ENCODE data around the gene PAGE2.
"Not testable (repeated sequence)": the region's sequence is repeated elsewhere in the genome, so short reads cannot be mapped to it uniquely, and the experiment has no call there.

Gene PAGE2

GRCh38 chrX:55109306-55109705, 20.5 kb downstream of the PAGE2 start:
- no peaks in the 10 kb centered on the region for H3K4me1 Mint-ChIP-seq (ENCODE audit: low read depth)
- H3K4me3 Mint-ChIP-seq: no peak overlapping the region
- H3K9me3 Mint-ChIP-seq: no peaks in the 10 kb centered on the region
- no peaks in the 10 kb centered on the region for H3K36me3 Mint-ChIP-seq (ENCODE audit: low read depth)
- H3K27ac Mint-ChIP-seq: no peak overlapping the region
- no peaks in the 10 kb centered on the region for H3K27me3 Mint-ChIP-seq (ENCODE audit: low read depth)

- Mint-ChIP-seq H3K27me3 (ENCODE audit: low read depth) (no peaks in the 10 kb centered on the region), H3K36me3 (ENCODE audit: low read depth) (no peaks in the 10 kb centered on the region), H3K4me1 (ENCODE audit: low read depth) (no peaks in the 10 kb centered on the region), H3K9me3 (no peaks in the 10 kb centered on the region), H3K4me3 (no peak overlapping the region), H3K27ac (no peak overlapping the region)
These were observed 22.9 kb downstream of the PAGE2 start for GRCh38 chrX:55111578-55112254.

- not testable (repeated sequence) for H3K9me3 Mint-ChIP-seq; H3K4me3 Mint-ChIP-seq; H3K27me3 Mint-ChIP-seq (ENCODE audit: low read depth); H3K36me3 Mint-ChIP-seq (ENCODE audit: low read depth); H3K27ac Mint-ChIP-seq
- peaks cover 17% of the 10 kb centered on the region for H3K4me1 Mint-ChIP-seq (ENCODE audit: low read depth)
These were observed 27.8 kb downstream of the PAGE2 start for GRCh38 chrX:55116589-55116988.

- Mint-ChIP-seq H3K27me3 (ENCODE audit: low read depth) (no peaks in the 10 kb centered on the region), H3K27ac (no peak overlapping the region), H3K4me3 (no peak overlapping the region), H3K36me3 (ENCODE audit: low read depth) (no peaks in the 10 kb centered on the region), H3K4me1 (ENCODE audit: low read depth) (peaks cover 17% of the 10 kb centered on the region), H3K9me3 (no peaks in the 10 kb centered on the region)
These were observed 29.8 kb downstream of the PAGE2 start for GRCh38 chrX:55118574-55118973.

- peaks cover 17% of the 10 kb centered on the region for H3K4me1 Mint-ChIP-seq (ENCODE audit: low read depth)
- no peak overlapping the region for H3K4me3 Mint-ChIP-seq
- H3K27me3 Mint-ChIP-seq (ENCODE audit: low read depth): no peaks in the 10 kb centered on the region
- H3K36me3 Mint-ChIP-seq (ENCODE audit: low read depth): no peaks in the 10 kb centered on the region
- H3K27ac Mint-ChIP-seq: no peak overlapping the region
- no peaks in the 10 kb centered on the region for H3K9me3 Mint-ChIP-seq
These were observed 30.5 kb downstream of the PAGE2 start for GRCh38 chrX:55119271-55119670.

GRCh38 chrX:55119712-55120111, 30.9 kb downstream of the PAGE2 start:
- H3K27me3 Mint-ChIP-seq (ENCODE audit: low read depth): no peaks in the 10 kb centered on the region
- H3K4me3 Mint-ChIP-seq: no peak overlapping the region
- H3K27ac Mint-ChIP-seq: no peak overlapping the region
- H3K9me3 Mint-ChIP-seq: no peaks in the 10 kb centered on the region
- H3K4me1 Mint-ChIP-seq (ENCODE audit: low read depth): peaks cover 17% of the 10 kb centered on the region
- H3K36me3 Mint-ChIP-seq (ENCODE audit: low read depth): no peaks in the 10 kb centered on the region

- H3K9me3 Mint-ChIP-seq: no peaks in the 10 kb centered on the region
- H3K27me3 Mint-ChIP-seq (ENCODE audit: low read depth): no peaks in the 10 kb centered on the region
- no peak overlapping the region for H3K27ac Mint-ChIP-seq
- H3K4me3 Mint-ChIP-seq: no peak overlapping the region
- peaks cover 17% of the 10 kb centered on the region for H3K4me1 Mint-ChIP-seq (ENCODE audit: low read depth)
- H3K36me3 Mint-ChIP-seq (ENCODE audit: low read depth): no peaks in the 10 kb centered on the region
These were observed 32.0 kb downstream of the PAGE2 start for GRCh38 chrX:55120761-55121358.

GRCh38 chrX:55123900-55124299, 35.1 kb downstream of the PAGE2 start:
- Mint-ChIP-seq H3K36me3 (ENCODE audit: low read depth) (no peaks in the 10 kb centered on the region), H3K27ac (no peak overlapping the region), H3K4me3 (no peak overlapping the region), H3K9me3 (no peaks in the 10 kb centered on the region), H3K27me3 (ENCODE audit: low read depth) (no peaks in the 10 kb centered on the region), H3K4me1 (ENCODE audit: low read depth) (peaks cover 11% of the 10 kb centered on the region)

- H3K27me3 Mint-ChIP-seq (ENCODE audit: low read depth): no peaks in the 10 kb centered on the region
- no peak overlapping the region for H3K27ac Mint-ChIP-seq
- no peak overlapping the region for H3K4me3 Mint-ChIP-seq
- H3K9me3 Mint-ChIP-seq: no peaks in the 10 kb centered on the region
- H3K4me1 Mint-ChIP-seq (ENCODE audit: low read depth): no peaks in the 10 kb centered on the region
- no peaks in the 10 kb centered on the region for H3K36me3 Mint-ChIP-seq (ENCODE audit: low read depth)
These were observed 38.9 kb downstream of the PAGE2 start for GRCh38 chrX:55127692-55128091.

GRCh38 chrX:55129361-55129760, 40.5 kb downstream of the PAGE2 start:
- H3K4me1 Mint-ChIP-seq (ENCODE audit: low read depth): no peaks in the 10 kb centered on the region
- H3K27me3 Mint-ChIP-seq (ENCODE audit: low read depth): no peaks in the 10 kb centered on the region
- H3K36me3 Mint-ChIP-seq (ENCODE audit: low read depth): no peaks in the 10 kb centered on the region
- no peaks in the 10 kb centered on the region for H3K9me3 Mint-ChIP-seq
- H3K27ac Mint-ChIP-seq: no peak overlapping the region
- H3K4me3 Mint-ChIP-seq: no peak overlapping the region

GRCh38 chrX:55130481-55130880, 41.7 kb downstream of the PAGE2 start:
- Mint-ChIP-seq H3K4me3 (no peak overlapping the region), H3K4me1 (ENCODE audit: low read depth) (no peaks in the 10 kb centered on the region), H3K27me3 (ENCODE audit: low read depth) (no peaks in the 10 kb centered on the region), H3K9me3 (no peaks in the 10 kb centered on the region), H3K27ac (no peak overlapping the region), H3K36me3 (ENCODE audit: low read depth) (no peaks in the 10 kb centered on the region)

GRCh38 chrX:55132416-55132815, 43.6 kb downstream of the PAGE2 start:
- Mint-ChIP-seq H3K27me3 (ENCODE audit: low read depth) (no peaks in the 10 kb centered on the region), H3K27ac (no peak overlapping the region), H3K36me3 (ENCODE audit: low read depth) (no peaks in the 10 kb centered on the region), H3K4me3 (no peak overlapping the region), H3K4me1 (ENCODE audit: low read depth) (no peaks in the 10 kb centered on the region), H3K9me3 (no peaks in the 10 kb centered on the region)

- Mint-ChIP-seq H3K4me3 (no peak overlapping the region), H3K9me3 (no peaks in the 10 kb centered on the region), H3K36me3 (ENCODE audit: low read depth) (no peaks in the 10 kb centered on the region), H3K4me1 (ENCODE audit: low read depth) (no peaks in the 10 kb centered on the region), H3K27ac (no peak overlapping the region), H3K27me3 (ENCODE audit: low read depth) (no peaks in the 10 kb centered on the region)
These were observed 46.4 kb downstream of the PAGE2 start for GRCh38 chrX:55135171-55135570.

- H3K36me3 Mint-ChIP-seq (ENCODE audit: low read depth); H3K27ac Mint-ChIP-seq; H3K27me3 Mint-ChIP-seq (ENCODE audit: low read depth); H3K4me1 Mint-ChIP-seq (ENCODE audit: low read depth); H3K9me3 Mint-ChIP-seq; H3K4me3 Mint-ChIP-seq: not testable (repeated sequence)
These were observed 52.0 kb downstream of the PAGE2 start for GRCh38 chrX:55140800-55141199.

Measured in T-helper 1 cell treated with Interleukin-12 subunit alpha and Interleukin-12 subunit beta and Interleukin-4 antibody, amounts not matched to agents 30 μg/mL and 1 μg/mL, for 36 hours (primary cell).